HepG2 (cell line): ENCODE data around the gene SF1. TPM values are rescaled to one million over a fixed set of nuclear protein-coding genes. Genes with fewer than 3 reads are reported as not detected.

ENCODE experiments used
- ATAC-seq: fragments of 200-7000 bp; cut with Tn5 transposase; 3 replicates; pipeline ENCODE4 v1.9.1; 2020; ENCODE audit warnings: mild to moderate bottlenecking, moderate library complexity
- BruUV-seq: library from RNA; stranded (reverse); fragments of 400-500 nt; replicated peaks from 2 replicates; lab custom pipeline; 2021; lab: Mats Ljungman, UMichigan
- CTCF ChIA-PET: fragments of 300-600 bp; formaldehyde crosslinking; extraction: SDS; loops from one replicate; lab custom pipeline; 2021; ENCODE audit warnings: low total read pairs, inconsistent platforms, low intra/inter-chr PET ratio; lab: Yijun Ruan, JAX
- POLR2A ChIA-PET: fragments of 350-600 bp; sonication (Branson Sonifier 250); formaldehyde crosslinking; loops from one replicate; lab custom pipeline; 2020; ENCODE audit warnings: antibody characterized with exemption, inconsistent platforms; lab: Yijun Ruan, JAX
- DNase-seq: peaks from one replicate; pipeline ENCODE4 v3.0.0-alpha.2; 2015; ENCODE audit warnings: low spot score
- FAIRE-seq: peaks from 3 replicates; lab custom pipeline; 2011; peaks lifted over from hg19 to GRCh38; lab: Jason Lieb, UNC
- H2AFZ ChIP-seq: one replicate; pipeline ENCODE4 v1.6.1; 2011; ENCODE audit warnings: low read length, inconsistent platforms
- H3K27ac ChIP-seq: fragments of 300-600 bp; 3 replicates; pipeline ENCODE4 v1.8.0; 2011; ENCODE audit warnings: mixed run types, mild to moderate bottlenecking, mixed read lengths, low read length, inconsistent platforms; ENCODE audit not compliant: insufficient read depth; ENCODE audit errors: extremely low read length
- H3K27me3 ChIP-seq, 2 experiments: fragments of 200-600 bp in 1 of 2; 2 replicates in 1 of 2; 3 replicates in 1 of 2; pipeline versions ENCODE4 v1.6.0 to v1.8.0; 2011; ENCODE audit warnings: low read length in 2 of 2, mild to moderate bottlenecking in 2 of 2, moderate library complexity in 2 of 2, inconsistent platforms in 1 of 2; ENCODE audit not compliant: insufficient read depth in 2 of 2, control insufficient read depth in 1 of 2
- H3K36me3 ChIP-seq, 2 experiments: fragments of 200-600 bp in 1 of 2; replicated peaks in 1 of 2; 2 replicates in 1 of 2; 3 replicates in 1 of 2; pipeline versions ENCODE4 v1.5.1 to v1.8.0; 2011; ENCODE audit warnings: low read length in 2 of 2, inconsistent platforms in 1 of 2; ENCODE audit not compliant: insufficient read depth in 2 of 2, control insufficient read depth in 1 of 2
- H3K4me1 ChIP-seq: 2 replicates; pipeline ENCODE4 v1.5.1; 2012; ENCODE audit warnings: low read length, inconsistent platforms; ENCODE audit not compliant: insufficient read depth
- H3K4me2 ChIP-seq: 2 replicates; pipeline ENCODE4 v1.6.0; 2011; ENCODE audit warnings: low read depth, low read length, inconsistent platforms
- H3K4me3 ChIP-seq, 3 experiments: fragments of 200-600 bp in 1 of 3; sonication (generic), shearing (Covaris generic) in 1 of 3; replicated peaks in 1 of 3; 2 replicates each; pipeline ENCODE4 v1.5.1; 2011 to 2016; ENCODE audit warnings: low read length in 3 of 3, inconsistent platforms in 2 of 3, low read depth in 2 of 3, mild to moderate bottlenecking in 2 of 3, control low read depth in 1 of 3, mixed read lengths in 1 of 3; ENCODE audit not compliant: insufficient read depth in 1 of 3
- H3K79me2 ChIP-seq: one replicate; pipeline ENCODE4 v1.6.1; 2011; ENCODE audit warnings: low read length, inconsistent platforms; ENCODE audit not compliant: insufficient read depth
- H3K9ac ChIP-seq: 2 replicates; pipeline ENCODE4 v1.6.0; 2011; ENCODE audit warnings: mild to moderate bottlenecking, low read depth, low read length, inconsistent platforms; ENCODE audit not compliant: insufficient read depth
- H3K9me3 ChIP-seq: 2 replicates; pipeline ENCODE4 v1.5.1; 2012; ENCODE audit warnings: mild to moderate bottlenecking, low read length
- H4K20me1 ChIP-seq: 2 replicates; pipeline ENCODE4 v1.6.0; 2011; ENCODE audit warnings: inconsistent platforms, mild to moderate bottlenecking, low read length, moderate library complexity; ENCODE audit not compliant: insufficient read depth
- MLLT10 ChIP-seq: sonication (generic); formaldehyde crosslinking; IDR thresholded peaks from 2 replicates; pipeline ENCODE4 v1.4.0; 2020; ENCODE audit warnings: missing genetic modification reagents
- RBFOX2 ChIP-seq: fragments of 200-400 bp; formaldehyde crosslinking; IDR thresholded peaks from 2 replicates; pipeline ENCODE4 v1.6.1; 2017; ENCODE audit warnings: low read depth, mild to moderate bottlenecking, low read length
- ZFY ChIP-seq: sonication (generic); formaldehyde crosslinking; IDR thresholded peaks from 2 replicates; pipeline ENCODE4 v1.4.0; 2020; ENCODE audit warnings: missing genetic modification reagents
- ZNF205 ChIP-seq: IDR thresholded peaks from 2 replicates; pipeline ENCODE4 v1.6.1; 2018; ENCODE audit warnings: missing biosample characterization, missing genetic modification reagents
- ZNF234 ChIP-seq: sonication (generic); formaldehyde crosslinking; conservative IDR thresholded peaks from 2 replicates; pipeline ENCODE4 v1.5.1; 2020; ENCODE audit warnings: mild to moderate bottlenecking, missing genetic modification reagents
- ZNF292 ChIP-seq: sonication (generic); formaldehyde crosslinking; IDR thresholded peaks from 2 replicates; pipeline ENCODE4 v1.8.1; 2022; ENCODE audit warnings: mild to moderate bottlenecking, low read depth, missing genetic modification reagents, borderline replicate concordance
- ZNF329 ChIP-seq: sonication (generic); formaldehyde crosslinking; IDR thresholded peaks from 2 replicates; pipeline ENCODE4 v1.9.0; 2021; ENCODE audit warnings: low read depth, mild to moderate bottlenecking, missing genetic modification reagents
- ZNF331 ChIP-seq: sonication (generic); formaldehyde crosslinking; IDR thresholded peaks from 2 replicates; pipeline ENCODE4 v1.4.0; 2020; ENCODE audit warnings: missing genetic modification reagents
- ZNF616 ChIP-seq: sonication (generic); formaldehyde crosslinking; IDR thresholded peaks from 2 replicates; pipeline ENCODE4 v1.5.0; 2020; ENCODE audit warnings: low read depth, mild to moderate bottlenecking, missing genetic modification reagents
- ZNF747 ChIP-seq: sonication (generic); formaldehyde crosslinking; IDR thresholded peaks from 2 replicates; pipeline ENCODE4 v1.8.1; 2023; ENCODE audit warnings: missing genetic modification reagents, mild to moderate bottlenecking, borderline replicate concordance
- WGBS: methylation state at CpG from one replicate; pipeline ENCODE4 v1.1.6; 2017; ENCODE audit warnings: low lambda C conversion rate; 5-methylcytosine and 5-hydroxymethylcytosine counted together
- in situ Hi-C: cut with HindIII; loops from 2 replicates; pipeline ENCODE4 v1.10.0; 2017; ENCODE audit warnings: low pct_unique_long_range_greater_than_20kb; ENCODE audit not compliant: extremely low pct_ligation_motif_present
- intact Hi-C: fragments of 100-400 bp; cut with micrococcal nuclease; formaldehyde crosslinking; loops from one replicate; pipeline ENCODE4 v1.10.0; 2022; ENCODE audit not compliant: unreplicated experiment
- polyA plus RNA-seq, 8 experiments: library from polyadenylated mRNA; depleted of rRNA in 3 of 8; stranded (reverse) in 7 of 8; unstranded in 1 of 8; fragments of >200 nt; fragmentation: Illumina TruSeq in 4 of 8; extraction: Trizol in 4 of 8; gene quantifications; 2 replicates each; pipeline versions ENCODE4 v1.2.1 to v1.2.3, GENCODE V29; 2011 to 2016; ENCODE audit warnings: low read depth in 4 of 8, missing spikeins in 1 of 8, mixed read lengths in 1 of 8; ENCODE audit not compliant: insufficient read depth in 1 of 8
- total RNA-seq, 5 experiments: library from RNA; depleted of rRNA; stranded (reverse); fragments of >200 nt; fragmentation: Illumina TruSeq; extraction: Trizol; gene quantifications; 2 replicates each; pipeline ENCODE4 v1.2.3, GENCODE V29; 2016; ENCODE audit warnings: low read depth in 1 of 5
- TF ChIP-seq, protein P1 (sequence below): sonication (generic); formaldehyde crosslinking; IDR thresholded peaks from 2 replicates; pipeline ENCODE4 v1.5.0; 2020; ENCODE audit warnings: mild to moderate bottlenecking, missing genetic modification reagents, borderline replicate concordance
- TF ChIP-seq, protein P2 (sequence below): sonication (generic); formaldehyde crosslinking; IDR thresholded peaks from 2 replicates; pipeline ENCODE4 v1.5.0; 2020; ENCODE audit warnings: missing genetic modification reagents, mild to moderate bottlenecking, borderline replicate concordance
- TF ChIP-seq, protein P3 (sequence below): sonication (generic); formaldehyde crosslinking; IDR thresholded peaks from 2 replicates; pipeline ENCODE4 v1.5.0; 2020; ENCODE audit warnings: mild to moderate bottlenecking, missing genetic modification reagents

SF1 gene
- total and polyA plus RNA-seq, 2 of the 13 experiments (the other 11 are each of a cell fraction or from before 2014, with no cell fraction given) = 55.5 to 70.4 TPM

DNA sequence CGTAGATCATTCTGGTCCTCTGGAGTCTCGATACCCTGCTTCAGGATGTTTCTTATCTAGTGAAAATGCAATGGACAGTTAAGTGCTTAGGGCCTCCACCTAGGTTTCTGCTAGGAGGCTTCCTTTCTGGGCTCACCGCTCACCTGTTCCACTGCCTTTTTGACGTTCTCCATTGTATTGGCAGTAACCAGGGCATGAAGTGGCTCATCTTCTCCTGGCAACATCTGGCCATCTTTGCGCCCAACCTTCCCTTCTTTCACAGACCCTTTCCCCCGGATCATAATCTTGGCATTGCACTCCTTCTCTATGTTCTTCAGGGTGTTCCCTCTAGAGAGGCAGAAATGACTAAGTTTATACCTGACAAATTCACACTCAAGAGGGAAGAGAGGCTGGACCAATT lies 9.1 kb downstream of the SF1 start:
- Histone ChIP-seq H3K36me3 (peaks cover 64 to 92% of the 10 kb centered on the region in 2 experiments), H3K4me1 (peaks cover 15% of the 10 kb centered on the region), H3K79me2 (peaks cover 31% of the 10 kb centered on the region), H3K9ac (no peak overlapping the region), H3K4me2 (no peak overlapping the region), H3K4me3 (no peak overlapping the region), H2AFZ (no peak overlapping the region), H3K9me3 (no peaks in the 10 kb centered on the region), H4K20me1 (peaks cover 89% of the 10 kb centered on the region), H3K27ac (no peak overlapping the region), H3K27me3 (no peaks in the 10 kb centered on the region)
- TF ChIP-seq MLLT10 (no peak), ZNF234 (CRISPR knock-in tag) (no peak), RBFOX2 (no peak), ZNF329 (CRISPR knock-in tag) (no peak), ZNF616 (CRISPR knock-in tag) (no peak), ZFY (CRISPR knock-in tag) (no peak), ZNF747 (no peak), ZNF292 (CRISPR knock-in tag) (no peak), ZNF205 (CRISPR knock-in tag) (no peak), ZNF331 (CRISPR knock-in tag) (no peak)
- TF ChIP-seq, protein P1, sequence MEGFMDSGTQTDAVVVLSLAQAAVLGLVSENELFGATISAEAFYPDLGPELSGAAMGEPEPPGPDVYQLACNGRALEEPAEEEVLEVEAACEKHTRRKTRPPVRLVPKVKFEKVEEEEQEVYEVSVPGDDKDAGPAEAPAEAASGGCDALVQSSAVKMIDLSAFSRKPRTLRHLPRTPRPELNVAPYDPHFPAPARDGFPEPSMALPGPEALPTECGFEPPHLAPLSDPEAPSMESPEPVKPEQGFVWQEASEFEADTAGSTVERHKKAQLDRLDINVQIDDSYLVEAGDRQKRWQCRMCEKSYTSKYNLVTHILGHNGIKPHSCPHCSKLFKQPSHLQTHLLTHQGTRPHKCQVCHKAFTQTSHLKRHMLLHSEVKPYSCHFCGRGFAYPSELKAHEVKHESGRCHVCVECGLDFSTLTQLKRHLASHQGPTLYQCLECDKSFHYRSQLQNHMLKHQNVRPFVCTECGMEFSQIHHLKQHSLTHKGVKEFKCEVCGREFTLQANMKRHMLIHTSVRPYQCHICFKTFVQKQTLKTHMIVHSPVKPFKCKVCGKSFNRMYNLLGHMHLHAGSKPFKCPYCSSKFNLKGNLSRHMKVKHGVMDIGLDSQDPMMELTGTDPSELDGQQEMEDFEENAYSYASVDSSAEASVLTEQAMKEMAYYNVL (CRISPR knock-in tag) = no peak
- TF ChIP-seq, protein P2, sequence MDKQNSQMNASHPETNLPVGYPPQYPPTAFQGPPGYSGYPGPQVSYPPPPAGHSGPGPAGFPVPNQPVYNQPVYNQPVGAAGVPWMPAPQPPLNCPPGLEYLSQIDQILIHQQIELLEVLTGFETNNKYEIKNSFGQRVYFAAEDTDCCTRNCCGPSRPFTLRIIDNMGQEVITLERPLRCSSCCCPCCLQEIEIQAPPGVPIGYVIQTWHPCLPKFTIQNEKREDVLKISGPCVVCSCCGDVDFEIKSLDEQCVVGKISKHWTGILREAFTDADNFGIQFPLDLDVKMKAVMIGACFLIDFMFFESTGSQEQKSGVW (CRISPR knock-in tag) = no peak
- TF ChIP-seq, protein P3, sequence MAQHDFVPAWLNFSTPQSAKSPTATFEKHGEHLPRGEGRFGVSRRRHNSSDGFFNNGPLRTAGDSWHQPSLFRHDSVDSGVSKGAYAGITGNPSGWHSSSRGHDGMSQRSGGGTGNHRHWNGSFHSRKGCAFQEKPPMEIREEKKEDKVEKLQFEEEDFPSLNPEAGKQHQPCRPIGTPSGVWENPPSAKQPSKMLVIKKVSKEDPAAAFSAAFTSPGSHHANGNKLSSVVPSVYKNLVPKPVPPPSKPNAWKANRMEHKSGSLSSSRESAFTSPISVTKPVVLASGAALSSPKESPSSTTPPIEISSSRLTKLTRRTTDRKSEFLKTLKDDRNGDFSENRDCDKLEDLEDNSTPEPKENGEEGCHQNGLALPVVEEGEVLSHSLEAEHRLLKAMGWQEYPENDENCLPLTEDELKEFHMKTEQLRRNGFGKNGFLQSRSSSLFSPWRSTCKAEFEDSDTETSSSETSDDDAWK (CRISPR knock-in tag) = no peak
- CTCF ChIA-PET = no interaction called here
- ATAC-seq (no peak), DNase-seq (no peak), FAIRE-seq (no peak)
- POLR2A ChIA-PET = no interaction called here
- in situ Hi-C loops (no loop called here), intact Hi-C loops (no loop called here)
- no TSS peak for BruUV-seq
- 99% methylated on average over 6 of the region's 6 CpGs for WGBS
